Karpas-422 (cell line): ENCODE data around the gene SDR39U1. TPM values are rescaled to one million over a fixed set of nuclear protein-coding genes. Genes with fewer than 3 reads are reported as not detected.

Experiments
- DNase-seq: peaks from one replicate; pipeline ENCODE4 v3.0.0-alpha.2; 2015
- H2AFZ ChIP-seq: fragments of 200-600 bp; sonication (generic); 2 replicates; pipeline ENCODE4 v1.6.1; 2014; ENCODE audit warnings: antibody characterized with exemption, low read length, mixed read lengths
- H3K27ac ChIP-seq: fragments of 200-600 bp; sonication (generic); 2 replicates; pipeline ENCODE4 v1.5.1; 2014; ENCODE audit warnings: mild to moderate bottlenecking, low read length, moderate library complexity
- H3K27me3 ChIP-seq: fragments of 200-600 bp; sonication (generic); 2 replicates; pipeline ENCODE4 v1.6.1; 2014; ENCODE audit warnings: low read length, mixed read lengths
- H3K36me3 ChIP-seq: fragments of 200-600 bp; sonication (generic); 2 replicates; pipeline ENCODE4 v1.6.1; 2014; ENCODE audit warnings: low read length, mixed read lengths; ENCODE audit not compliant: insufficient read depth
- H3K4me1 ChIP-seq: fragments of 200-600 bp; sonication (generic); 2 replicates; pipeline ENCODE4 v1.6.1; 2014; ENCODE audit warnings: mild to moderate bottlenecking, low read length, mixed read lengths
- H3K4me2 ChIP-seq: fragments of 200-600 bp; sonication (generic); 2 replicates; pipeline ENCODE4 v1.6.1; 2014; ENCODE audit warnings: low read length, low read depth, mild to moderate bottlenecking; ENCODE audit not compliant: poor library complexity, severe bottlenecking
- H3K4me3 ChIP-seq: fragments of 200-600 bp; sonication (generic); 2 replicates; pipeline ENCODE4 v1.5.1; 2014; ENCODE audit warnings: mild to moderate bottlenecking, antibody characterized with exemption, low read length, mixed read lengths
- H3K79me2 ChIP-seq: fragments of 200-600 bp; sonication (generic); 2 replicates; pipeline ENCODE4 v1.6.1; 2014; ENCODE audit warnings: mild to moderate bottlenecking, low read length, mixed read lengths
- H3K9ac ChIP-seq: fragments of 200-600 bp; sonication (generic); 2 replicates; pipeline ENCODE4 v1.6.0; 2014; ENCODE audit warnings: low read length
- H3K9me2 ChIP-seq: fragments of 200-600 bp; sonication (generic), shearing (Covaris generic); replicated peaks from 2 replicates; pipeline ENCODE4 v1.6.0; 2014; ENCODE audit warnings: mild to moderate bottlenecking, low read length, moderate library complexity; ENCODE audit not compliant: insufficient read depth
- H3K9me3 ChIP-seq: fragments of 300-700, 200-600 bp; sonication (generic); 2 replicates; pipeline ENCODE4 v1.6.1; 2014; ENCODE audit warnings: low read length, mixed read lengths
- H4K20me1 ChIP-seq: fragments of 200-600 bp; sonication (generic); 2 replicates; pipeline ENCODE4 v1.6.1; 2014; ENCODE audit warnings: mild to moderate bottlenecking, antibody characterized with exemption, low read length, low read depth; ENCODE audit not compliant: insufficient read depth
- total RNA-seq: library from RNA; depleted of rRNA; stranded (reverse); fragments of >200 nt; shearing (Covaris generic); gene quantifications from 2 replicates; pipeline ENCODE4 v1.2.3, GENCODE V29; 2014; ENCODE audit warnings: low replicate concordance

SDR39U1 gene
- total RNA-seq, 1 experiment from 2014 or later = 53.3 TPM

DNA sequence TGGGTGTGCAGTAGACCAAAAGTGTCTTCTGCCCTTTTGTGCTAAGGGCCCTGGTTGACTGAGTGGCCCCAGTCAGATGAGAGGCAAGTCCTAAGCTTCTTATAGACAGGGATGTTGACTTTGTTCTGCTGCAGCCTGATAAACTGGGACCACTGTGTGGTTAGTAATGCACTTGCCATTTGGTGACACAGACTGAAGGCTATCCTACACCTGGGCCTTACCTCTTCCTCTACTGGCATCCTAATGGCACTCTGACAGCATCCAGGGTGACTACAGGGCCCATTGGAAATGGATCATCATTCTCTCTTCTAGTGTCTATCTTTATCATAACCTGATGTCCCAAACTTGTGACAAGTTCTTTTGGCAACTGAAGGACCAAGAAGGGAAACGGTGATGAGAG, 3.3 kb downstream of the SDR39U1 start:
- Histone ChIP-seq H3K4me2 (no peak overlapping the region), H3K9ac (no peak overlapping the region), H4K20me1 (no peaks in the 10 kb centered on the region), H3K27ac (no peak overlapping the region), H3K9me3 (no peaks in the 10 kb centered on the region), H3K4me1 (peaks cover 45% of the 10 kb centered on the region), H3K27me3 (no peaks in the 10 kb centered on the region), H3K36me3 (peaks cover 27% of the 10 kb centered on the region; the same call in 1 of the 2 replicates), H3K79me2 (peaks cover 30% of the 10 kb centered on the region), H2AFZ (no peak overlapping the region), H3K9me2 (no peaks in the 10 kb centered on the region), H3K4me3 (no peak overlapping the region)
- DNase-seq = no peak

DNA sequence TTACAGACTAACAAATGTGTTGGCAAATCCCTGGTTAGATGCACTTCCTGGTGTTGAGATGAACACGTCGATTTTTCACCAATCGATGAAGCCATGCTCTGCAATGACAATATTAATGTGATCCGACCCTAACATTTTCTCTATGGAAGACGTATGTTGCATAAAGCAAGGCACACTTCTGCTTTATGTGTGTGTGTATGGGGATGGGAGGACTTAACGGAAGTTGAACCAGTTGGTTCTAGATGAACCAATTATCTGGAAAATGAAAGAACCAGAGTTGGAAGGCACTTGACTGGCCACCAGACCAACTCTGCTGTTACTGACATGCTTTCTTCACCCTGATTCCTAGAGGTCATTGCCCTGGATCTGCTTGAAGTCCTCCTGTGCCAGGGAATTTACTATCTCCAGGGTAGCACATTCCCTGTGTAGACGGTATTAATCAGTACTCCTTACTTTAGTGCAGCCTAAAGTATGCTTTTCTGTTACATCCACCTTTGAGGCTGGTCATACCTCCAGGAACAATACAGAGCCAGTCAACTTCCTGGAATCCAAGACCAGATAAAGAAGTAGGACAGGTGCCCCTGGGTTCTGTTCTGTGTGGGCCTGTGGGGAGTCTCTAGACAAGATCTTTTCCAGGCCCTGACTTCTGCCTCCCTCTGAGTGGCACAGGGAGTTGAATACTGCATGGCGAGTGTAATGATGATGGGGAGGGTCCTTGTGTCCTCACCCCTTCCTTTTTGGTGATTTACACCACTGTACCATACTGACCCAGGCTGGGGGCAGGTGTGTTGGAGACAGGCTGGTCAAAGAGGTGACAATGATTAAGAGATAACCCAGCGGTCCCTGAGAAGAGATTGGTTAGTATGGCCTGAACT, 4.1 kb downstream of the SDR39U1 start:
- Histone ChIP-seq H3K4me1 (peaks cover 42% of the 10 kb centered on the region), H3K36me3 (peaks cover 34% of the 10 kb centered on the region; the same call in 1 of the 2 replicates), H3K9me2 (no peaks in the 10 kb centered on the region), H3K4me2 (no peak overlapping the region), H3K4me3 (no peak overlapping the region), H4K20me1 (no peaks in the 10 kb centered on the region), H3K9ac (no peak overlapping the region), H3K27me3 (no peaks in the 10 kb centered on the region), H3K9me3 (no peaks in the 10 kb centered on the region), H3K27ac (no peak overlapping the region), H3K79me2 (peaks cover 25% of the 10 kb centered on the region), H2AFZ (no peak overlapping the region)
- DNase-seq = no peak

DNA sequence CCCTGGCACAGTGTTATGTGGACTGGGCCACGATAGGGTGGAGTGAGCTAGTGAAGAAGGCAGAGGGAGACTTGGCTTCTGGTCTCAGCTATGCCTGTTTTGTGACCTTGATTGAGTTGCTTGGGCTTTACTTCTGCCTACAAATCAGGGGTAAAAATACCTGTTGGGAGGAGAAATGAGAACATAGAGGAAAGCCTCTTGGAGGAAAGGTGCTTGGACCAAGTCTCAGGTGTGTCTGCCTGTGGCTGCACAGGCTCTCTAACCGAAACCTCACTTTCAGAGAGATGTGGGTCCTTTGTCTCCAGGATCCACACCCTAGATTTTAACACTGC, 4.9 kb downstream of the SDR39U1 start:
- no peaks in the 10 kb centered on the region for H3K27me3 ChIP-seq
- H3K4me3 ChIP-seq = no peak overlapping the region
- no peak overlapping the region for H2AFZ ChIP-seq
- H3K4me2 ChIP-seq = no peak overlapping the region
- H3K79me2 ChIP-seq = peaks cover 19% of the 10 kb centered on the region
- H3K9ac ChIP-seq = peak overlapping the region; percentile 19; the same call in 1 of the 2 replicates
- H3K27ac ChIP-seq = peak overlapping the region; percentile 5
- peaks cover 42% of the 10 kb centered on the region; the same call in 1 of the 2 replicates for H3K36me3 ChIP-seq
- no peaks in the 10 kb centered on the region for H3K9me3 ChIP-seq
- H3K9me2 ChIP-seq = no peaks in the 10 kb centered on the region
- DNase-seq = no peak
- H4K20me1 ChIP-seq = no peaks in the 10 kb centered on the region
- peaks cover 42% of the 10 kb centered on the region for H3K4me1 ChIP-seq

DNA sequence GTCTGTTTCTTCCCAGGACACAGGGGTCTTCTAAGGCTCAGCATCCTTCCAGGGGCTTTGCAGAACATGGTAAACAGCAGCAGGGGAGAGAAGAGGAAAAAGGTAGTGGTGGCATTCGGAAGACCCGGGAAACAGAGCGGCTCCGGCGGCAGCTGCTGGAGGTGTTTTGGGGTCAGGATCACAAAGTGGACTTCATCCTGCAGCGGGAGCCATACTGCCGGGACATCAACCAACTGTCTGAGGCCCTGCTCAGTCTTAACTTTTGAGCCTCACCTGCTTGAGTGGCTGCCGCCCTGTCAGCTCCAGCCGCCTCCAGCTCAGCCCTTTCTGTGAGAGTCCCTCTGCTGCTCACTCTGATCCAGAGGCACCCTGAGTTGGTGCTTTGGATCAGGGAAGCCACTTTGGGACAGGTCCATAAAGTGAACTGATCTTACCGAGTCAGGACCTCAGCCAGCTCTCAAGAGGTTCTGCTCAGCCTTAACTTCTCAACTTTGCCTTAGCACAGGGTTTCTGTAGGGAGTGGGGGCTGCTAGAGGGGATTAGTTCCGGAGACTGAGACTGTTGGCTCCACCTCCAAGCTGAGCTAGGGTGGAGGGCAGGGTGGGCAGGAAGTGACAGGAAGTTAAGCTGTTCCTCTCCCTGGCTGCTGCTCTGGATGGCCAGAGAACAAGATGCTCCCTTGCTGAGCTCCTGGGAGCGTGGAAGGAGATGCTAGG, 5.4 kb downstream of the SDR39U1 start:
- Histone ChIP-seq H3K4me2 (no peak overlapping the region), H3K36me3 (peaks cover 47% of the 10 kb centered on the region; the same call in 1 of the 2 replicates)

DNA sequence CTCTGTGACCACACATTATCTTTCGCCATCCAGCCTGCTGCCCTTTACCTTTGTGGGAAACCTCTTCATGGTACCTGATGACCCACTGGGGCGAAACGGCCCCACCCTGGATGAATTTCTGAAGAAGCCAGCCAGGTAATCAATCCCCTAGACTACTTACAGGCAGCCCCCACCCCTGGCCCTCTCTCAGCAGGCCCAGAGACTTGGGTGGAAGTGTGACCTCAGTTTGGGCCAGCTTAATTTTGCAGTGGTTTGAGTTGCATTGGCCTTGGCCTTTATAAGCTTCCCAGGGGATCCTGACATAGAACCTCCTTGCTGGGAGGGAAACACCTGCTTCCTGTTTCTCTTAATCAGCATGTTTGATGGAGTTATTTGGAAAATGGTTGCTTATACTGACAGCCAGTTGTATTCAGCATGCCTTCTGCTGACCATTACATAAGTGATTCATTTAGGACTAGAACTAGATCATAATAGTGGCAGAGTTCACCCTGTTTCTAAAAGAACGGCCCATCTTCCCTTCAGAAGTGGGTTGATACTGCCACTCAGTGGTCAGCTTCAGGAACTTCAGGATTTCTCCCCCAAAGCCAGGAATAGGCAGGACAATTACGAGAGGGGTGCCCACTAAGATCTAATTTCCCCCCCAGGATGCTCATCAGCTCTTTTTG, 6.1 kb downstream of the SDR39U1 start:
- Histone ChIP-seq H3K9ac (peak overlapping the region; percentile 29), H3K79me2 (peaks cover 12% of the 10 kb centered on the region), H3K36me3 (peaks cover 48% of the 10 kb centered on the region; the same call in 1 of the 2 replicates), H2AFZ (no peak overlapping the region), H3K9me3 (no peaks in the 10 kb centered on the region), H3K27ac (peak overlapping the region; percentile 51), H3K4me1 (peaks cover 47% of the 10 kb centered on the region), H3K9me2 (no peaks in the 10 kb centered on the region), H4K20me1 (peaks cover 4% of the 10 kb centered on the region; the same call in 1 of the 2 replicates), H3K4me3 (no peak overlapping the region), H3K4me2 (peak overlapping the region; percentile 1), H3K27me3 (no peaks in the 10 kb centered on the region)
- peak; percentile 89 for DNase-seq

More for the DNA sequence above, 5.4 kb downstream of the SDR39U1 start:
- DNase-seq = no peak
- 0 out of 2 replicates have a peak, but pooled peaks cover 1% of the 10 kb centered on the region for H4K20me1 ChIP-seq
- H3K79me2 ChIP-seq = peaks cover 19% of the 10 kb centered on the region
- H3K9me2 ChIP-seq = no peaks in the 10 kb centered on the region
- H3K9me3 ChIP-seq = no peaks in the 10 kb centered on the region
- peak overlapping the region; percentile 5 for H3K27ac ChIP-seq
- H3K4me1 ChIP-seq = peaks cover 43% of the 10 kb centered on the region
- H3K4me3 ChIP-seq = no peak overlapping the region
- no peaks in the 10 kb centered on the region for H3K27me3 ChIP-seq
- no peak overlapping the region for H2AFZ ChIP-seq
- H3K9ac ChIP-seq = peak overlapping the region; percentile 19

DNA sequence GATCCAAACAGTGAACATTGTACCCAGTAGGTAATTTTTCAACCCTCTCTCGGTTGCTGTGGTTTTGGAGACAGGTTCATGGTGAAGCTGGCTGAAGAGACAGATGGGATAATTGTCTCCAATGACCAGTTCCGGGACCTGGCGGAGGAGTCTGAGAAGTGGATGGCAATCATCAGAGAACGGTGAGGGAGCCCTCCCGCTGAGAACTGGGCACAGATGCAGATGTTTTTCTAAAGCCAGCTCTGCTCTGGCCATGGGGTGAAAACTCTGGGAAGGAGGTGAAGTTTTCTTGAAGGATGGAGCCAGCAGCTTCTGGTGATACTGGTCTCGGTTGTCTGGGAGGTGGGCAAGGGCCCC, 6.6 kb downstream of the SDR39U1 start:
- Histone ChIP-seq H3K79me2 (peaks cover 12% of the 10 kb centered on the region), H2AFZ (no peak overlapping the region), H3K27me3 (no peaks in the 10 kb centered on the region), H3K4me2 (peak overlapping the region; percentile 1), H3K9me3 (no peaks in the 10 kb centered on the region), H3K27ac (peak overlapping the region; percentile 51), H3K4me3 (no peak overlapping the region), H4K20me1 (peaks cover 4% of the 10 kb centered on the region; the same call in 1 of the 2 replicates), H3K9ac (peak overlapping the region; percentile 29), H3K36me3 (peaks cover 48% of the 10 kb centered on the region; the same call in 1 of the 2 replicates), H3K4me1 (peaks cover 47% of the 10 kb centered on the region), H3K9me2 (no peaks in the 10 kb centered on the region)
- no peak for DNase-seq

DNA sequence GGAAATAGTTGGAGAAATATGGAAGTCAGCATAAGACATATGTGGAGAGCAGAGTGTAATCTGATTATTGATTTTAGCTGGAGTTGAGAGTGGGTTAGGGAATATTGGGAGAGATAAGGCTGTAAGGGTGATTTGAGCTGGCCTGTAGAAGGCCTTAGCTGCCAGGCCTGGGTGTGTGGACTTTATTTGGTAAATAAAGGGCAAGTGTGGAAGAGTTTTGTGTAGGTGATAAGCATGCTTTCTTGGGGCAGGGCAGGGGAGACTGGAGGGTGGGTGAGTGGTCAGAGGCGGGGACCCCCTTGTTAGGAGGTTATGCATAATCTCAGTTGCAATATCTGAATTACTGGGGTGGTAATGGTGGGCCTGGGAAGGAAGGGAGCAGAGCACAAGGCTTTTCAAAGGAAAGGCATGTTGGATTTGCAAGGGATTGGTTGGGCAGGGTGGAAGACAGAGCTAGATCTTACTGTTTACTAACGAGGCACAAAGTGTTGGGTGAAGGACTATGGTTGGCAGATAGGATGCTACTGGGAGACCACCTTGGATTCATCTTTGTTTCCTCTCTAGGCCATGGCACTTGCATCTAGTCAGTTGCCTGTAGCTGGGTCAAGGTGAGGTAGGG, 7.3 kb downstream of the SDR39U1 start:
- H3K9me2 ChIP-seq = no peaks in the 10 kb centered on the region
- H3K27ac ChIP-seq = 0 out of 2 replicates have a peak overlapping the region, but pooled peaks have one; percentile 6
- no peak for DNase-seq
- H3K4me3 ChIP-seq = no peak overlapping the region
- H3K79me2 ChIP-seq = peaks cover 12% of the 10 kb centered on the region
- H3K9me3 ChIP-seq = no peaks in the 10 kb centered on the region
- H3K9ac ChIP-seq = no peak overlapping the region
- peaks cover 4% of the 10 kb centered on the region; the same call in 1 of the 2 replicates for H4K20me1 ChIP-seq
- no peak overlapping the region for H2AFZ ChIP-seq
- peaks cover 41% of the 10 kb centered on the region; the same call in 1 of the 2 replicates for H3K36me3 ChIP-seq
- no peak overlapping the region for H3K4me2 ChIP-seq
- H3K4me1 ChIP-seq = peaks cover 44% of the 10 kb centered on the region
- no peaks in the 10 kb centered on the region for H3K27me3 ChIP-seq
